ENCODE results near the gene COL10A1. TPM values are rescaled to one million over a fixed set of nuclear protein-coding genes. Genes with fewer than 3 reads are reported as not detected.

Gene COL10A1
- total RNA-seq, 1 donor from 2014 or later = not detected

GRCh38 chr6:116090251-116090650, 35.7 kb downstream of the COL10A1 start:
- Histone ChIP-seq H3K4me2 (no peak overlapping the region), H3K4me3 (no peak overlapping the region), H3K36me3 (no peaks in the 10 kb centered on the region), H3K4me1 (no peaks in the 10 kb centered on the region), H3K9me3 (ENCODE audit: low read depth) (no peaks in the 10 kb centered on the region), H3K9ac (no peak overlapping the region), H3K27me3 (no peaks in the 10 kb centered on the region), H3K79me2 (ENCODE audit: low read depth) (no peaks in the 10 kb centered on the region), H3K27ac (no peak overlapping the region), H2AFZ (replicated peaks) (no peak overlapping the region), H4K20me1 (ENCODE audit: low read depth) (no peaks in the 10 kb centered on the region), H3F3A (ENCODE audit: low read depth) (no peaks in the 10 kb centered on the region)
- DNase-seq (ENCODE audit: low spot score) = no peak
- Mint-ChIP-seq H3K9me3 (peaks cover 3% of the 10 kb centered on the region), H3K4me1 (no peaks in the 10 kb centered on the region), H3K27ac (no peak overlapping the region), H3K4me3 (no peak overlapping the region), H3K36me3 (no peaks in the 10 kb centered on the region), H3K27me3 (ENCODE audit: insufficient read depth, low read depth) (peaks cover 2% of the 10 kb centered on the region)
- TF ChIP-seq CTCF (IDR thresholded peaks at IDR 0.05) = no peak
- TF ChIP-seq EZH2phosphoT487 (IDR thresholded peaks at IDR 0.05) = no peak
- TF ChIP-seq EZH2 (IDR thresholded peaks at IDR 0.05) = no peak

- Mint-ChIP-seq H3K36me3 (no peaks in the 10 kb centered on the region), H3K4me1 (no peaks in the 10 kb centered on the region), H3K27ac (no peak overlapping the region), H3K27me3 (ENCODE audit: insufficient read depth, low read depth) (peaks cover 2% of the 10 kb centered on the region), H3K4me3 (no peak overlapping the region), H3K9me3 (peaks cover 3% of the 10 kb centered on the region)
- Histone ChIP-seq H3K9me3 (ENCODE audit: low read depth) (no peaks in the 10 kb centered on the region), H4K20me1 (ENCODE audit: low read depth) (no peaks in the 10 kb centered on the region), H3K4me2 (no peak overlapping the region), H2AFZ (replicated peaks) (no peak overlapping the region), H3K36me3 (no peaks in the 10 kb centered on the region), H3K9ac (no peak overlapping the region), H3K4me1 (no peaks in the 10 kb centered on the region), H3K79me2 (ENCODE audit: low read depth) (no peaks in the 10 kb centered on the region), H3K27me3 (no peaks in the 10 kb centered on the region), H3K27ac (no peak overlapping the region), H3F3A (ENCODE audit: low read depth) (no peaks in the 10 kb centered on the region), H3K4me3 (no peak overlapping the region)
- TF ChIP-seq CTCF (IDR thresholded peaks at IDR 0.05) = no peak
- no peak for TF ChIP-seq EZH2 (IDR thresholded peaks at IDR 0.05)
- TF ChIP-seq EZH2phosphoT487 (IDR thresholded peaks at IDR 0.05) = no peak
- DNase-seq (ENCODE audit: low spot score) = no peak
Measured at GRCh38 chr6:116088946-116089345, 37.0 kb downstream of the COL10A1 start.

GRCh38 chr6:116087437-116088027, 38.4 kb downstream of the COL10A1 start:
- Histone ChIP-seq H3K27me3 (no peaks in the 10 kb centered on the region), H3K4me3 (no peak overlapping the region), H3K79me2 (ENCODE audit: low read depth) (no peaks in the 10 kb centered on the region), H4K20me1 (ENCODE audit: low read depth) (no peaks in the 10 kb centered on the region), H3K4me1 (no peaks in the 10 kb centered on the region), H3K36me3 (no peaks in the 10 kb centered on the region), H3K9ac (no peak overlapping the region), H2AFZ (replicated peaks) (no peak overlapping the region), H3K9me3 (ENCODE audit: low read depth) (no peaks in the 10 kb centered on the region), H3K27ac (no peak overlapping the region), H3K4me2 (no peak overlapping the region), H3F3A (ENCODE audit: low read depth) (no peaks in the 10 kb centered on the region)
- no peak for DNase-seq (ENCODE audit: low spot score)
- H3K9me3 Mint-ChIP-seq = no peaks in the 10 kb centered on the region
- peaks cover 4% of the 10 kb centered on the region for H3K27me3 Mint-ChIP-seq (ENCODE audit: insufficient read depth, low read depth)
- H3K36me3 Mint-ChIP-seq = no peaks in the 10 kb centered on the region
- H3K4me3 Mint-ChIP-seq = no peak overlapping the region
- TF ChIP-seq EZH2phosphoT487 (IDR thresholded peaks at IDR 0.05) = no peak
- no peak for TF ChIP-seq EZH2 (IDR thresholded peaks at IDR 0.05)
- no peak for TF ChIP-seq CTCF (IDR thresholded peaks at IDR 0.05)
- no peaks in the 10 kb centered on the region for H3K4me1 Mint-ChIP-seq
- H3K27ac Mint-ChIP-seq = no peak overlapping the region

Measured in neural progenitor cell (in vitro differentiated cells).